GM23338 (cell line): ENCODE results near the gene LILRB1. TPM values are rescaled to one million over a fixed set of nuclear protein-coding genes. Genes with fewer than 3 reads are reported as not detected.

Experiments used
- ATAC-seq: fragments of 200-7000 bp; cut with Tn5 transposase; 3 replicates; pipeline ENCODE4 v1.9.1; 2020
- DNase-seq: peaks from one replicate; pipeline ENCODE4 v3.0.0-alpha.2; 2015; ENCODE audit warnings: low spot score
- H2AFZ ChIP-seq: fragments of 200-600 bp; sonication (generic); 2 replicates; pipeline ENCODE4 v1.8.0; 2016; ENCODE audit warnings: antibody characterized with exemption, mild to moderate bottlenecking, moderate library complexity
- H3F3A ChIP-seq: fragments of 200-600 bp; sonication (generic); replicated peaks from 2 replicates; pipeline ENCODE4 v1.8.0; 2017; ENCODE audit warnings: antibody characterized with exemption, mixed run types, low read depth
- H3K27ac ChIP-seq: fragments of 200-600 bp; sonication (generic); 2 replicates; pipeline ENCODE4 v1.6.1; 2016; ENCODE audit warnings: low read depth
- H3K27me3 ChIP-seq: fragments of 200-600 bp; sonication (generic); 2 replicates; pipeline ENCODE4 v1.8.0; 2016; ENCODE audit warnings: mild to moderate bottlenecking, mixed run types, moderate library complexity; ENCODE audit not compliant: insufficient read depth
- H3K36me3 ChIP-seq: fragments of 200-600 bp; sonication (generic); 2 replicates; pipeline ENCODE4 v1.8.0; 2016; ENCODE audit warnings: mild to moderate bottlenecking; ENCODE audit not compliant: insufficient read depth
- H3K4me1 ChIP-seq: fragments of 200-600 bp; sonication (generic); 2 replicates; pipeline ENCODE4 v1.8.0; 2016; ENCODE audit warnings: mild to moderate bottlenecking, moderate library complexity; ENCODE audit not compliant: insufficient read depth
- H3K4me2 ChIP-seq: fragments of 200-600 bp; sonication (generic); 2 replicates; pipeline ENCODE4 v1.7.1; 2017; ENCODE audit warnings: mixed run types
- H3K4me3 ChIP-seq: fragments of 200-600 bp; sonication (generic); 2 replicates; pipeline ENCODE4 v1.6.1; 2016; ENCODE audit warnings: mixed run types
- H3K79me2 ChIP-seq: fragments of 200-600 bp; sonication (generic); replicated peaks from 2 replicates; pipeline ENCODE4 v1.8.0; 2017; ENCODE audit warnings: mild to moderate bottlenecking; ENCODE audit not compliant: insufficient read depth
- H3K9me2 ChIP-seq: fragments of 200-600 bp; sonication (generic); 2 replicates; pipeline ENCODE4 v1.8.0; 2017; ENCODE audit not compliant: insufficient read depth
- H4K20me1 ChIP-seq: fragments of 200-600 bp; sonication (generic); replicated peaks from 2 replicates; pipeline ENCODE4 v1.8.0; 2017; ENCODE audit warnings: mild to moderate bottlenecking; ENCODE audit not compliant: insufficient read depth
- H3K27ac Mint-ChIP-seq: 2 replicates; pipeline ENCODE4 v1.8.0; 2020; ENCODE audit warnings: inconsistent platforms, mild to moderate bottlenecking, moderate library complexity, mixed read lengths
- H3K27me3 Mint-ChIP-seq: 3 replicates; pipeline ENCODE4 v1.8.0; 2022; ENCODE audit warnings: low read depth, mild to moderate bottlenecking, moderate library complexity, mixed read lengths, inconsistent platforms; ENCODE audit not compliant: insufficient read depth, poor library complexity
- H3K36me3 Mint-ChIP-seq: 3 replicates; pipeline ENCODE4 v1.8.0; 2021; ENCODE audit warnings: low read depth, mild to moderate bottlenecking, inconsistent platforms, moderate library complexity, mixed read lengths
- H3K4me1 Mint-ChIP-seq: 3 replicates; pipeline ENCODE4 v1.8.0; 2020; ENCODE audit warnings: mild to moderate bottlenecking, inconsistent platforms, mixed read lengths
- H3K4me3 Mint-ChIP-seq: 3 replicates; pipeline ENCODE4 v1.8.0; 2021; ENCODE audit warnings: moderate library complexity, mild to moderate bottlenecking, inconsistent platforms, mixed read lengths
- H3K9me3 Mint-ChIP-seq: 3 replicates; pipeline ENCODE4 v1.8.0; 2020; ENCODE audit warnings: moderate library complexity, mild to moderate bottlenecking, inconsistent platforms, mixed read lengths
- CREB1 ChIP-seq: fragments of 250-450 bp; sonication (Bioruptor Pico); IDR thresholded peaks from 2 replicates; pipeline ENCODE4 v1.5.0; 2020; ENCODE audit warnings: low read depth, mild to moderate bottlenecking, moderate library complexity
- EZH2 ChIP-seq: fragments of 200-600 bp; sonication (generic); IDR thresholded peaks from one replicate; pipeline ENCODE4 v1.8.0; 2017; ENCODE audit warnings: antibody characterized with exemption, mild to moderate bottlenecking, low read depth; ENCODE audit not compliant: unreplicated experiment
- EZH2phosphoT487 ChIP-seq: fragments of 200-600 bp; sonication (generic); IDR thresholded peaks from one replicate; pipeline ENCODE4 v1.8.1; 2018; ENCODE audit warnings: antibody characterized with exemption; ENCODE audit not compliant: unreplicated experiment
- JUNB ChIP-seq: IDR thresholded peaks from one replicate; pipeline ENCODE4 v1.6.1; 2016; ENCODE audit warnings: antibody characterized with exemption; ENCODE audit not compliant: unreplicated experiment
- NANOG ChIP-seq: IDR thresholded peaks from 2 replicates; pipeline ENCODE4 v1.6.1; 2016; ENCODE audit warnings: antibody characterized with exemption, borderline replicate concordance
- POLR2AphosphoS5 ChIP-seq: IDR thresholded peaks from 2 replicates; pipeline ENCODE4 v1.6.1; 2016; ENCODE audit warnings: antibody characterized with exemption, low read depth
- STAT1 ChIP-seq: IDR thresholded peaks from one replicate; pipeline ENCODE4 v1.6.1; 2016; ENCODE audit warnings: antibody characterized with exemption; ENCODE audit not compliant: unreplicated experiment
- ZNF114 ChIP-seq: fragments of 250-450 bp; sonication (Bioruptor Pico); IDR thresholded peaks from 2 replicates; pipeline ENCODE4 v1.5.0; 2020; ENCODE audit warnings: mild to moderate bottlenecking, moderate library complexity
- ZNF331 ChIP-seq: fragments of 250-450 bp; sonication (Bioruptor Pico); IDR thresholded peaks from 2 replicates; pipeline ENCODE4 v1.5.0; 2020; ENCODE audit warnings: low read depth, mild to moderate bottlenecking, moderate library complexity
- polyA plus RNA-seq: library from polyadenylated mRNA; unstranded; fragments of >200 nt; fragmentation: Nextera tagmentation; extraction: Ambion mirVana; gene quantifications from 2 replicates; pipeline ENCODE4 v1.2.1, GENCODE V29; 2016
- total RNA-seq: library from RNA; depleted of rRNA; stranded (reverse); fragments of >200 nt; shearing (Covaris generic); gene quantifications from 2 replicates; pipeline ENCODE4 v1.2.3, GENCODE V29; 2014
- TF ChIP-seq, protein P1 (sequence below): IDR thresholded peaks from one replicate; pipeline ENCODE4 v1.6.1; 2018; ENCODE audit warnings: antibody characterized with exemption; ENCODE audit not compliant: unreplicated experiment
- TF ChIP-seq, protein P2 (sequence below): IDR thresholded peaks from 2 replicates; pipeline ENCODE4 v1.6.1; 2016; ENCODE audit warnings: antibody characterized with exemption
- TF ChIP-seq, protein P3 (sequence below), 2 experiments: fragments of 200-600 bp in 1 of 2; sonication (generic) in 1 of 2; conservative IDR thresholded peaks; 2 replicates each; pipeline versions ENCODE4 v1.5.1 to v1.6.1; 2016 to 2017; ENCODE audit warnings: antibody characterized with exemption in 2 of 2, low read depth in 2 of 2, mild to moderate bottlenecking in 2 of 2, moderate library complexity in 1 of 2
- TF ChIP-seq, protein P4 (sequence below): fragments of 250-450 bp; sonication (Bioruptor Pico); IDR thresholded peaks from 2 replicates; pipeline ENCODE4 v1.5.0; 2020; ENCODE audit warnings: mild to moderate bottlenecking, moderate library complexity

LILRB1 gene
- total and polyA plus RNA-seq, 2 experiments from 2014 or later = 0.14 TPM; not detected in 1

DNA sequence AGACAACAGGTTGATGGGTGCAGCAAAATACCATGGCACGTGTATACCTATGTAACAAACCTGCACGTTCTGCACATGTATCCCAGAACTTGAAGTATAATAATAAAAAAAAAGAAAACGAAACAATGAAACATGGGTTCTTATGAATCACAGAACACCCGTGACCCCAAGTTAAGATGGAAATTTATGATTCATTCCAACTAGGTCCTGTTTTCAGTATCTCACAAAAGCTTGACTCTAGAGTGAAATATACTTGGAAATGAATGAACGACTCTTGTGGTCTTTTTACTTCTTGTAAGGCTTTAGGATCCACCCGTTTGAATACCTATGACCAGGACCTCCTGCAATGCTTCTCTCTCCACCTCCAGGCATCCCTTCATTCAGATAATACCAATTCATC is 29.0 kb downstream of the LILRB1 start:
- Histone ChIP-seq H3K36me3 (no peaks in the 10 kb centered on the region), H3K4me1 (no peaks in the 10 kb centered on the region), H3K4me2 (no peak overlapping the region), H3K79me2 (no peaks in the 10 kb centered on the region), H2AFZ (no peak overlapping the region), H3K27ac (no peak overlapping the region), H3K9me2 (no peaks in the 10 kb centered on the region), H3K4me3 (no peak overlapping the region), H3F3A (no peaks in the 10 kb centered on the region), H4K20me1 (no peaks in the 10 kb centered on the region), H3K27me3 (no peaks in the 10 kb centered on the region)
- DNase-seq (no peak), ATAC-seq (no peak)
- no peaks in the 10 kb centered on the region for H3K4me1 Mint-ChIP-seq
- peaks cover 47% of the 10 kb centered on the region for H3K36me3 Mint-ChIP-seq
- peaks cover 100% of the 10 kb centered on the region for H3K9me3 Mint-ChIP-seq
- no peak overlapping the region for H3K27ac Mint-ChIP-seq
- H3K27me3 Mint-ChIP-seq = peaks cover 11% of the 10 kb centered on the region
- H3K4me3 Mint-ChIP-seq = no peak overlapping the region
- TF ChIP-seq STAT1 = no peak
- TF ChIP-seq NANOG = no peak
- TF ChIP-seq, protein P1, sequence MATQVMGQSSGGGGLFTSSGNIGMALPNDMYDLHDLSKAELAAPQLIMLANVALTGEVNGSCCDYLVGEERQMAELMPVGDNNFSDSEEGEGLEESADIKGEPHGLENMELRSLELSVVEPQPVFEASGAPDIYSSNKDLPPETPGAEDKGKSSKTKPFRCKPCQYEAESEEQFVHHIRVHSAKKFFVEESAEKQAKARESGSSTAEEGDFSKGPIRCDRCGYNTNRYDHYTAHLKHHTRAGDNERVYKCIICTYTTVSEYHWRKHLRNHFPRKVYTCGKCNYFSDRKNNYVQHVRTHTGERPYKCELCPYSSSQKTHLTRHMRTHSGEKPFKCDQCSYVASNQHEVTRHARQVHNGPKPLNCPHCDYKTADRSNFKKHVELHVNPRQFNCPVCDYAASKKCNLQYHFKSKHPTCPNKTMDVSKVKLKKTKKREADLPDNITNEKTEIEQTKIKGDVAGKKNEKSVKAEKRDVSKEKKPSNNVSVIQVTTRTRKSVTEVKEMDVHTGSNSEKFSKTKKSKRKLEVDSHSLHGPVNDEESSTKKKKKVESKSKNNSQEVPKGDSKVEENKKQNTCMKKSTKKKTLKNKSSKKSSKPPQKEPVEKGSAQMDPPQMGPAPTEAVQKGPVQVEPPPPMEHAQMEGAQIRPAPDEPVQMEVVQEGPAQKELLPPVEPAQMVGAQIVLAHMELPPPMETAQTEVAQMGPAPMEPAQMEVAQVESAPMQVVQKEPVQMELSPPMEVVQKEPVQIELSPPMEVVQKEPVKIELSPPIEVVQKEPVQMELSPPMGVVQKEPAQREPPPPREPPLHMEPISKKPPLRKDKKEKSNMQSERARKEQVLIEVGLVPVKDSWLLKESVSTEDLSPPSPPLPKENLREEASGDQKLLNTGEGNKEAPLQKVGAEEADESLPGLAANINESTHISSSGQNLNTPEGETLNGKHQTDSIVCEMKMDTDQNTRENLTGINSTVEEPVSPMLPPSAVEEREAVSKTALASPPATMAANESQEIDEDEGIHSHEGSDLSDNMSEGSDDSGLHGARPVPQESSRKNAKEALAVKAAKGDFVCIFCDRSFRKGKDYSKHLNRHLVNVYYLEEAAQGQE = no peak
- no peak for TF ChIP-seq CREB1 (CRISPR knock-in tag)
- no peak for TF ChIP-seq JUNB
- no peak for TF ChIP-seq EZH2phosphoT487
- no peak for TF ChIP-seq EZH2
- TF ChIP-seq, protein P2, sequence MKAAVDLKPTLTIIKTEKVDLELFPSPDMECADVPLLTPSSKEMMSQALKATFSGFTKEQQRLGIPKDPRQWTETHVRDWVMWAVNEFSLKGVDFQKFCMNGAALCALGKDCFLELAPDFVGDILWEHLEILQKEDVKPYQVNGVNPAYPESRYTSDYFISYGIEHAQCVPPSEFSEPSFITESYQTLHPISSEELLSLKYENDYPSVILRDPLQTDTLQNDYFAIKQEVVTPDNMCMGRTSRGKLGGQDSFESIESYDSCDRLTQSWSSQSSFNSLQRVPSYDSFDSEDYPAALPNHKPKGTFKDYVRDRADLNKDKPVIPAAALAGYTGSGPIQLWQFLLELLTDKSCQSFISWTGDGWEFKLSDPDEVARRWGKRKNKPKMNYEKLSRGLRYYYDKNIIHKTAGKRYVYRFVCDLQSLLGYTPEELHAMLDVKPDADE = no peak
- TF ChIP-seq ZNF331 (CRISPR knock-in tag) = no peak
- TF ChIP-seq, protein P3, sequence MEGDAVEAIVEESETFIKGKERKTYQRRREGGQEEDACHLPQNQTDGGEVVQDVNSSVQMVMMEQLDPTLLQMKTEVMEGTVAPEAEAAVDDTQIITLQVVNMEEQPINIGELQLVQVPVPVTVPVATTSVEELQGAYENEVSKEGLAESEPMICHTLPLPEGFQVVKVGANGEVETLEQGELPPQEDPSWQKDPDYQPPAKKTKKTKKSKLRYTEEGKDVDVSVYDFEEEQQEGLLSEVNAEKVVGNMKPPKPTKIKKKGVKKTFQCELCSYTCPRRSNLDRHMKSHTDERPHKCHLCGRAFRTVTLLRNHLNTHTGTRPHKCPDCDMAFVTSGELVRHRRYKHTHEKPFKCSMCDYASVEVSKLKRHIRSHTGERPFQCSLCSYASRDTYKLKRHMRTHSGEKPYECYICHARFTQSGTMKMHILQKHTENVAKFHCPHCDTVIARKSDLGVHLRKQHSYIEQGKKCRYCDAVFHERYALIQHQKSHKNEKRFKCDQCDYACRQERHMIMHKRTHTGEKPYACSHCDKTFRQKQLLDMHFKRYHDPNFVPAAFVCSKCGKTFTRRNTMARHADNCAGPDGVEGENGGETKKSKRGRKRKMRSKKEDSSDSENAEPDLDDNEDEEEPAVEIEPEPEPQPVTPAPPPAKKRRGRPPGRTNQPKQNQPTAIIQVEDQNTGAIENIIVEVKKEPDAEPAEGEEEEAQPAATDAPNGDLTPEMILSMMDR (conservative IDR thresholded peaks at IDR 0.05; ENCODE audit: low read depth in 2 of 2) = no peak
- TF ChIP-seq POLR2AphosphoS5 = no peak
- no peak for TF ChIP-seq ZNF114 (CRISPR knock-in tag)
- TF ChIP-seq, protein P4, sequence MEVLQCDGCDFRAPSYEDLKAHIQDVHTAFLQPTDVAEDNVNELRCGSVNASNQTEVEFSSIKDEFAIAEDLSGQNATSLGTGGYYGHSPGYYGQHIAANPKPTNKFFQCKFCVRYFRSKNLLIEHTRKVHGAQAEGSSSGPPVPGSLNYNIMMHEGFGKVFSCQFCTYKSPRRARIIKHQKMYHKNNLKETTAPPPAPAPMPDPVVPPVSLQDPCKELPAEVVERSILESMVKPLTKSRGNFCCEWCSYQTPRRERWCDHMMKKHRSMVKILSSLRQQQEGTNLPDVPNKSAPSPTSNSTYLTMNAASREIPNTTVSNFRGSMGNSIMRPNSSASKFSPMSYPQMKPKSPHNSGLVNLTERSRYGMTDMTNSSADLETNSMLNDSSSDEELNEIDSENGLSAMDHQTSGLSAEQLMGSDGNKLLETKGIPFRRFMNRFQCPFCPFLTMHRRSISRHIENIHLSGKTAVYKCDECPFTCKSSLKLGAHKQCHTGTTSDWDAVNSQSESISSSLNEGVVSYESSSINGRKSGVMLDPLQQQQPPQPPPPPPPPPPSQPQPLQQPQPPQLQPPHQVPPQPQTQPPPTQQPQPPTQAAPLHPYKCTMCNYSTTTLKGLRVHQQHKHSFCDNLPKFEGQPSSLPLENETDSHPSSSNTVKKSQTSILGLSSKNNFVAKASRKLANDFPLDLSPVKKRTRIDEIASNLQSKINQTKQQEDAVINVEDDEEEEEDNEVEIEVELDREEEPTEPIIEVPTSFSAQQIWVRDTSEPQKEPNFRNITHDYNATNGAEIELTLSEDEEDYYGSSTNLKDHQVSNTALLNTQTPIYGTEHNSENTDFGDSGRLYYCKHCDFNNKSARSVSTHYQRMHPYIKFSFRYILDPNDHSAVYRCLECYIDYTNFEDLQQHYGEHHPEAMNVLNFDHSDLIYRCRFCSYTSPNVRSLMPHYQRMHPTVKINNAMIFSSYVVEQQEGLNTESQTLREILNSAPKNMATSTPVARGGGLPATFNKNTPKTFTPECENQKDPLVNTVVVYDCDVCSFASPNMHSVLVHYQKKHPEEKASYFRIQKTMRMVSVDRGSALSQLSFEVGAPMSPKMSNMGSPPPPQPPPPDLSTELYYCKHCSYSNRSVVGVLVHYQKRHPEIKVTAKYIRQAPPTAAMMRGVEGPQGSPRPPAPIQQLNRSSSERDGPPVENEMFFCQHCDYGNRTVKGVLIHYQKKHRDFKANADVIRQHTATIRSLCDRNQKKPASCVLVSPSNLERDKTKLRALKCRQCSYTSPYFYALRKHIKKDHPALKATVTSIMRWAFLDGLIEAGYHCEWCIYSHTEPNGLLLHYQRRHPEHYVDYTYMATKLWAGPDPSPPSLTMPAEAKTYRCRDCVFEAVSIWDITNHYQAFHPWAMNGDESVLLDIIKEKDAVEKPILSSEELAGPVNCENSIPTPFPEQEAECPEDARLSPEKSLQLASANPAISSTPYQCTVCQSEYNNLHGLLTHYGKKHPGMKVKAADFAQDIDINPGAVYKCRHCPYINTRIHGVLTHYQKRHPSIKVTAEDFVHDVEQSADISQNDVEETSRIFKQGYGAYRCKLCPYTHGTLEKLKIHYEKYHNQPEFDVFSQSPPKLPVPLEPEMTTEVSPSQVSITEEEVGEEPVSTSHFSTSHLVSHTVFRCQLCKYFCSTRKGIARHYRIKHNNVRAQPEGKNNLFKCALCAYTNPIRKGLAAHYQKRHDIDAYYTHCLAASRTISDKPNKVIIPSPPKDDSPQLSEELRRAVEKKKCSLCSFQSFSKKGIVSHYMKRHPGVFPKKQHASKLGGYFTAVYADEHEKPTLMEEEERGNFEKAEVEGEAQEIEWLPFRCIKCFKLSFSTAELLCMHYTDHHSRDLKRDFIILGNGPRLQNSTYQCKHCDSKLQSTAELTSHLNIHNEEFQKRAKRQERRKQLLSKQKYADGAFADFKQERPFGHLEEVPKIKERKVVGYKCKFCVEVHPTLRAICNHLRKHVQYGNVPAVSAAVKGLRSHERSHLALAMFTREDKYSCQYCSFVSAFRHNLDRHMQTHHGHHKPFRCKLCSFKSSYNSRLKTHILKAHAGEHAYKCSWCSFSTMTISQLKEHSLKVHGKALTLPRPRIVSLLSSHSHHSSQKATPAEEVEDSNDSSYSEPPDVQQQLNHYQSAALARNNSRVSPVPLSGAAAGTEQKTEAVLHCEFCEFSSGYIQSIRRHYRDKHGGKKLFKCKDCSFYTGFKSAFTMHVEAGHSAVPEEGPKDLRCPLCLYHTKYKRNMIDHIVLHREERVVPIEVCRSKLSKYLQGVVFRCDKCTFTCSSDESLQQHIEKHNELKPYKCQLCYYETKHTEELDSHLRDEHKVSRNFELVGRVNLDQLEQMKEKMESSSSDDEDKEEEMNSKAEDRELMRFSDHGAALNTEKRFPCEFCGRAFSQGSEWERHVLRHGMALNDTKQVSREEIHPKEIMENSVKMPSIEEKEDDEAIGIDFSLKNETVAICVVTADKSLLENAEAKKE (CRISPR knock-in tag) = no peak
